Stimulated activated CD8-positive, alpha-beta memory T cell treated with anti-CD3 and anti-CD28 coated beads, Interleukin-12 subunit alpha, Interleukin-12 subunit beta, amount 100 ng/mL, for 24 hours (primary cell): ENCODE data around the gene PTPRJ.
"Not testable (repeated sequence)": the region's sequence is repeated elsewhere in the genome, so short reads cannot be mapped to it uniquely, and the experiment has no call there.

Experiments used
- DNase-seq: peaks from one replicate; pipeline ENCODE4 v3.0.0-alpha.2; 2020; ENCODE audit errors: extremely low read depth

The PTPRJ gene

DNA sequence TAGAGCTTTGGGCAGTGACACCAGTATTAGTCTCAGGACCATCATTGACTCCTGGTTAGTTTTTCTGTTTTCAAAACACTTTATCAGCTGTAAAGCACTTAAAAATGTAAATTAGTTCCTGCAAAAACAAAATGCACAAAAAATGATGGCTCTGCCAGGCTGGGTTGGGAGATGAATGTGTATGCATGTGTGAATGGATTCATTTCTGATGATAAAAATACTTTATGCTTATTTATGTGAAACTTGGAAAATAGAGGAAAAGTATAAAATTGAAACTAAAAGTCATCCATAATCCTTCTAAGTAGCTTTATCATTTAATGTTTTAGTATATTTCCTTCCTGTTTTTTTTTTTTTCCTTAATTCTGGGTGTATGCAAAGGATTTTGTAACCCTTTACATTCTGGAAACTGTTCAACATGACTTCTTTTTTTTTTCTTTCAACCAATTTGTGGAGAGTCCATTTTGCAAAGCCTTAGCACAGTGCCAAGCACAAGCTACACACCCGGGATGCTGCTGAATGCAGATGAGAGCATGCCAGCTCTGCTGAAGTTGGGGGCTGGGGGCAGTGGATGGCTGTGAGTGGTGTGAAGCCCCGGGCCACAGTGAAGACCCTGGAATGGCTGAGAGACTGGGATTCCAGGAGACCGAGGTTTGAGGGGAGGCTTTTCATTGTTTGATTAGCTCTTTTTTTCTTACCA is 37.6 kb downstream of the PTPRJ start:
- no peak for DNase-seq

DNA sequence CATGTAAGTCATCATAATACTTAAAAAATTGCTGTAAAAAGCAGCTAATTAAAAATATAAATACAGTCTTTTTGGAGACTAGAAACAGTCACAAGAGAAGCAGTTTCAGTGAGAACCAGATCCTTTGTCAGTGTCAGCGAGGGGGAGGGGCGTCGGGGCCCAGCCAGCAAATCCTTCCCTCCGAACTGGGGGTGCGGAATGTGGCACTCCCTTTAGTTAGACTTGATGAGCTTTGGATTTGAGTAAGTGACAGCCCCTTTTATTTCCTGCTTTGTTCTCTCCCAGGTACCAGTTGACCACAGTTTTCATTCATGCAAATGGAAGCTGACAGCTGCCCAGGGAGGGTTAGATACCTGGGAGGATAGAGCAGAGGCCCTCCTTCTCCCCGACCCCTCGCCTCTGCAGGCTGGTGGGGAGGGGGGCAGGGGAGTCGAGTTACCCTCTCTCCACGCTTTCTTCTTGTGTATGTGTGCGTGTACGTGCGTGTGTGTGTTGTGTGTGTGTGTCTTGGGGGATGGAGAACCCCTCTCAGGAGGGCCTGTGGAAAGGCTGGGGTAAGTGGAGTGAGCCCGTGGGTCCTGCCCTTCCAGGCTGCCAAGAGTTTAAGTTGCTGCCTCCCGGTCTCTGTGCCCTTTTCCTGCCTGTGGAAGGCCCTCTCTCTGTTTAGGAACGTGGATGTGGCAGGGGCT is 38.3 kb downstream of the PTPRJ start:
- no peak for DNase-seq

DNA sequence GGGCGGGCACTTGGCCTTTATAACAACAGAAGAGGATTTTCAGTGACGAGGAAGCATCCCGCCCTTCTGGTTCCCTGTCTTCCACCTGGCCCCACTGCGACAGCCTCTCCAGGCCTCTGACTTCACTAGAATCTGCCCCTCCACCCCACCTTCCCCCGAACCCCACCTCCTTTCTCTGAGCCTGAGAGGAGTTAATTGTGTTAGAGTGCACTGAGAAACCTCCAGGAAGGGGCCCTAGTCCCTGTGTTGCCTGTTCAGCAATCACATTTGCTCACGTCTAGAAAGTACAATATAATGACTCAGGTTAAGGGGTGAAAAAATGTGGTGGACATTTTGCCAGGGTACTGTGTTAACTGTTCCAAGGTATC is 38.8 kb downstream of the PTPRJ start:
- DNase-seq: no peak

DNA sequence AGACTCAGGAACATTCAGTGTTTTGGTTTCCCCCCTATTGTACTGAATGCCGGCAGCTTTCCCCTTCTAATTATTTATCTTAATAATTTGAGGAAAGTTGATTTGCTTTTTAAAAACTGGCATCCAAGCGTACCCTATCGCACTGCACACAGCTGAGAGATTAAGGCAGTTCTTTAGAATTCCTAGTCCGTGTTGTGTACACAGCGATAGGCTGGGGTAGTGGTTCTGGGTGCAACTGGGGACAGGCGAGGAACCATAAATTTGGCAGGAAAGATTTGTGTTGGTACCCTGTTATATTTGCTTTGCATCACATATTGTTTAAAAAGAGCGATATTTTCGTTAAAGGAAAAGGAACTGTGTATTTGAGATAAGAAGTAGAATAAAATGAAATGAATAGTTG is 39.2 kb downstream of the PTPRJ start:
- DNase-seq: no peak

DNA sequence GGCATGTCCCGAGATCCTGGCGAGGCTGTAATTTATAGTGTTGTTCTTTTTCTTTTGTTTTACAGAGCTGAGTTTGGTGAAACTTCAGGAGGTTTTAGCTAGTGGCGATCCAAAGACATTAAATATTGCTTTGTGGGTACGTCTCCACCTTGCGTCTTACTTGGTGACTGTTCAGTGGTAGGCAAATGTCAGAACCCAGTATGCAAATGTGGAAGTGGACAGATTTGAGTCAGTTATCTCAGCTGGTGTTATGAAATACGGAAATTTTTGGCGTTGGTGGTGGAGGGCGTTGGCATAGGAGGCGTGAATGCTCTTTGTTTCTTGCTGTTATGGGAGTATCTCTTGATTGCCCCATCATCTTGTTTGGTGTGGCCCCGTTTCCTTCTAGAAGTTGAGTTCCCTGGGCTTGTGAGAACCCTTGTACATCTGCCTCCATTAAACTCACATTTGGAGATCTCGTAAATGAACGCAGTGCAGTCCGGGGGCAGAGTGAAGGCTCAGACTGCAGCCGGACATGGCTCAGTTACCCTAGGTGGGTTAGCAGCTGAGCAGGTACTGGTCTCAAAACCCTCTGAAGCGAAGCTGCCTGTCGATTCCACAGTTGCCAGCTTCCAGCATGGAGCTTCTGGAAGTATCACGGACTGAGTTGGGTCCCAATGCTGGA is 39.9 kb downstream of the PTPRJ start:
- DNase-seq: no peak

DNA sequence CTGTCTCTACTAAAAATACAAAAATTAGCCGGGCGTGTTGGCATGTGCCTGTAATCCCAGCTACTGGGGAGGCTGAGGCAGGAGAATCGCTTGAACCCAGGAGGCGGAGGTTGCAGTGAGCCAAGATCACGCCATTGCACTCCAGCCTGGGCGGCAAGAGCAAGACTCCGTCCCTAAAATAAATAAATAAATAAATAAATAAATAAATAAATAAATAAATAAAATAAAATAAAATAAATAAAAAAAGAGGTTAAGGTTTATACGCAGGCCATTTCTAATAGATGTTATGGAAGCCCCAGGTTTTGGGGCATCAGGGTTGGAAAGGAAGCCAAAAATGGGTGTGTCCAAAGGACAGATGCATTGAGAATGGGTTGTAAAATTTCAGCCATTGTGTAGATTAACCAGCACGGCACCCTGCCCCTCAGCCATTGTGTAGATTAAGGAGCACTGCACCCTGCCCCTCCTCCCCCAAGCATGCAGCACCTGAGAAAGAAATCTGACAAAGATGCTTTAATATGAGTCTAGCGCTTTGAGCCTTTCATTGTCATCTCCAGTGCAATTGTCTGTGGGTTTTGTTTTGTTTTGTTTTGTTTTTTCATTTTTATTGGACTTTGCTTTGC is 41.0 kb downstream of the PTPRJ start:
- not testable (repeated sequence) for DNase-seq

DNA sequence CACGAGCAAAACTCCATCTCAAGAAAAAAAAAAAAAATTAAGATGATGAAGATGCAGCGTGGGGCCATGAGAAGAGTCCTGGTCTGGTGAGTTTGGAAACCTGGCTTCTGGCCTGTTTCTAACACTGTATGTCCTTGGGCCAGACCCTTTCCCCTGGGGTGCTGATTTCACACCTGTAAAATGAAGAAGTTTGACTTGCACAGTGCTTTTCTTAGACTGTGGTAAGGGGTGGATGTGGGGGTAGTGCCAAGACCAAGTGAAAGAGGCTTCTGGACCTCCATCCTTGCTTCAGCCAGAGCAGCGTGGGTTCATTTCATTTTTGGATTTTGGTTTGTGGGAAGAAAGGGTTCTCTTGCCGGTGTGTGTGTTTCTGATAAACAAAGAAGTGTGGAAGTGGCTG is 42.1 kb downstream of the PTPRJ start:
- no peak for DNase-seq

DNA sequence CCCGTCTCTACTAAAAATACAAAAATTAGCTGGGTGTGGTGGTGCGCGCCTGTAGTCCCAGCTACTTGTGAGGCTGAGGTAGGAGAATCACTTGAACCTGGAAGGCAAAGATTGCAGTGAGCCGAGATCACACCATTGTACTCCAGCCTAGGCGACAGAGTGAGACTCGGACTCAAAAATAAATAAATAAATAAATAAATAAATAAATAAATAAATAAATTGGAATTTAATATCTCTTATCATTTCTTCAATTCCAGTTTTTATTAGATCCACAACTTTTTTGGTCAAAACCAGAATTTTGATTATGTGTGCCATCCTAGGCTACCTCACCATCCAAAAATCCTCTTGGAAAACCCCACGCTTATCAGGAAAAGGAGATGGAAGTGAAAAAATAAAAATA is 43.2 kb downstream of the PTPRJ start:
- DNase-seq: not testable (repeated sequence)

DNA sequence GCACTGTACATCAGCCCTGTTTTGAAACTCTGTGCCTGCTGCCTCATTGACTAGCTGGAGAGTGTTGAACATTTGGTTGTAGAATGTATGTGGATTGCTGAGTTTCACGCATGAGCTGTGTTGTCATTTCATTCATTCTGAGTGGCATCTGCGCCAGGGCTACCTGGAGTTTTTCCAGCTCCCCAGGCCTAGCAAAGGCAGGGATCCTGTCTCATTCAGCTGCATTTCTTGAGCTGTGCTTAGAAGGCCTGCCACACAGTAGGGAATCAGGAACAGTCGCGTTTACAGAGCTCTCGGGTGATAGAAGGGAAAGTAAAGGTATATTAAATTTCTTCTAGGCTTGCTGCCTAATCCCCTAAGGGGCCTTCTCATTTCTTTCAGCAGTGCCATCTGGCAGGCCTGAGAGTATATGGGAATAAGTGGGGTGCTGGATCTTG is 44.3 kb downstream of the PTPRJ start:
- DNase-seq: no peak

DNA sequence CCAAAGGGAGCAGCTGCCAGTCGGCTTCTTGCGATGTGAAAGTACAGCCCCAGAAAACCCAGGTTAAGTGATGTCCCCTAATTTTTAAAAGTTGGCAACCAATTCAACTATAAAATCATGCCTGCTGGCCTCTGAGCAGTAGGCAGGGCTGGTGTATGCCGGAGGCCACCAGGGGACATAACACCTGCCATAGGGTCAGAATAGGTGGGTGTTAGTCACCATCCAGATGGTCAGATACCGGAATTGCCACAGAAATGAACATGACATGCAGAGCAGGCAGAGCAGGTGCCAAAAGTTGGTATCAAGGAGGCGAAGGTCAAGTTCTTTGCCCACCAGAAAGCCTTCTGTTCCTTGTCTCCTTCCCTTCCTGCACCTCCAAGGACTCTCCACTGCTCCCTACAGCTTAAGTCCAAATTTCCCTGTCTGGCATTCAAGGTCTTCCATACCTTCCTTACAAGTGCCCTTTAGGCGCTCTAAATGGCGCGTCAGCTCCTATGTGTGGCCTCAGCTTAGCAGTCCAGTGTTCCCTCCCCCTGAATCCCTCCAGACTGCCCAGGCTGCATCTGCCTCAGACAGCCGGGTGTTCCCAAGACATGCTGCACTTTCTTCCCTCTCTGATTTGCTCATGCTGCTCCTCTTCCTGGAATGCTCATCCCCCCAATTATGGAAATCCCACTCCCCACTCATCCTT is 45.1 kb downstream of the PTPRJ start:
- DNase-seq: no peak

DNA sequence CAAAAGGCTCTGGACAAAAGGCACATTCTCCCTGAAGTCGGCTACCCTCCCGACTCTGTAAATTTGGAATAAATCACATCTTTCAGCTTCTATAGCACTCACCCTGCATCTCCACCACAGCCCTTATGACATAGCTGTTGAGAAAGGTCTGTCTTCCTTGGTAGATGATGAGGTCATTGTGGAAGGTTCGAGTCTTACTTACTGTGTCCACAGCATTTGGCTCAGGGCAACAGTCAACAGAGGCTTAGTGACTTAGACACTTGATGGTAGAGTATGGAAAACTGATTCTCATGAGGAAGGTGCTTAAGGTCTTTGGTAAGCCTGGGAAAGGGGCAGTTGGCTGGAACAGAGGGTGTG is 45.6 kb downstream of the PTPRJ start:
- DNase-seq: no peak

DNA sequence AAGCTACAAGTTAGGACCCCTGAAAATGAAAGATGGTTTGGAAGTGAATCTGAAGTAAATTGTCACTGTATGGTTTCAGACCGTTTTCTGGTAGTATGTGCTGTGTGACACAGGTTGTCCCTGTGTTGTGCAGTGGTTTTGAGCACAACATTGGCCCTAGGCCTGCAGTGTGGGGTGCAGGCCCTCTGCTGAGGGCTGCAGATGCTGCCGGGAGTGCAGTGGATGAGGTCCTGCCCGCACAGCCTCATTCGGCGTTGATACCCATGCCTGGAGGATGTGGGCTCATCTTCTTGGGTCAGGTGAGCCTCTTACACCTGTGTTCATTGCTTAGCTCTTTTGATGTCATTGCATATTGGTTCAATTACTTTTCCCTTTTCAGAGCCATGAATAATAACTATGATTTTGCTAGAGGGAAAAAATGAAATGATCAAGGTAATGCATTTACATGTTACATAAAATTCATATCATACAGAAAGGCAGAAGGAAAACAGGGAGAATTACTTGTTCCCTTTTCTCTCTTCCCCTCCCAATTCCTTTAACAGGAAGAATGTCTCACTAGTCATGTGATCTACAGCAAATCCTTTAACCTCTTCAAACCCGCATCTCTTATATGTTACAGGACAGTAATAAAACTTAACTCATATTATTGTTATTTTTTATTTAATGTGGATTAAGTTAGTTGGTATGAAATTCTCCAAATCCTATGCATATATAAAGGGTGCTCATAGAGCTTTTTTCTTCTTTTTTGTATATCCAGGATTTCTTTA is 48.7 kb downstream of the PTPRJ start:
- DNase-seq: no peak

DNA sequence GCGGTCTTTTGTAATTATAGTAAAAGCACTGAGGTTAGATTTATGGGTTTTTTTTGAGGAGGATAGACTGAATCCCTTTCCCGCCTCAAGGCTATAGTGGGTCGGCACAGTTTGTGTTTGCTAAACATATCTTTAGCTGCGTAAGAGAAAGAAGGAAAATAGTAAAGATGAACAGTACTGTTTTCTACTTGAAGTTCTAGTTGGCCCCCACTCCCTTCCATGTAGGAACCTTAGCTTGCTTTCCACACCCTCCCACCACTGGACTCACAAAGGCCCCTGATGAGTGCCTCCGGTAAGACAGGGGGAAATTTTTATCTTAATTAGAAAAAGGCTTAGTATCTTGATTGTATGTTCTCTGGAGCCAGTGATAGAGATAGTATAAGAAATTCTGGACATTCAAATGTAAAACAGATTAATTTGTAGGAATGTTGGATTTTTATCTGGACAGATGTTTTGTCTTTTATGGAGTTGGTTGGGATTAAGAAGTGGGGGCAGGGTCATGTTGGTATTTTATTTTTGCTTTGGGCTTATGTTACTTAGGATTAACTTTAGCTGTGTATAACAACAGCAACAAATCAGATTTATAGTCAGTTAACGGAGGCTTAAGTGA is 49.4 kb downstream of the PTPRJ start:
- no peak for DNase-seq

DNA sequence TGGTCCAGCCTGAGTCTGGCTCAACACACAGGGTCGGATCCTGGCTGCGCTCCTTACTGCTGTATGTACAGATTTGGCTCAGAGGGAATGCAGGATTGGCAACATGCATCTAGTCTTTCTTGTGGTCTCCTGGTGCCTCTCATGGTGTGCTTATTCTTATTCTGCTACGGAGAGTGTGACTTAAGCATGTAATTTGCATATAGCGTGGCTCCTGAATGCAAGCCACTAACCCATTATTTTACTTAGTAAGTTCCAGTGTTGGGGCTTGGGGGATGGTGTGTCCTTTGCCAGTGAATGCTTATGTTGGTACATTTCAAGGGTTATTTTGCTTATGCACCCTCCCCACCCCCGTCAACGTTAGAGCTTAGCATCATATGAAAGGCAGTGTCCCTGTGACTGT is 51.2 kb downstream of the PTPRJ start:
- DNase-seq: no peak

DNA sequence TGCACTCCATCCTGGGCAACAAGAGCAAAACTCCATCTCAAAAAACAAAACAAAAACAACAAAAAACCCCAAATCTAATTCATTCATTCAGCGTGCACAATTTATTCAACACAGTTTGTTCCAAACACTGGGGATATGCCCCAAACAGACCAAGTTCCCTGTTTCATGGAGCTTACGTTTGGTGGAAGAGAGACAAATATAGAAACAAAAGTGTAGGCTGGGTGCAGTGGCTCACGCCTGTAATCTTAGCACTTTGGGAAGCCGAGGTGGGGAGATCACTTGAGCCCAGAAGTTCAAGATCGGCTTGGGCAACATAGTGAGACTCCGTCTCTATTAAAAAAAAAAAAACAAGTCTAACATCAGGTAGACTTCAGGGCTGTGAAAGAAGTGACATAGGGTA is 52.4 kb downstream of the PTPRJ start:
- no peak for DNase-seq

DNA sequence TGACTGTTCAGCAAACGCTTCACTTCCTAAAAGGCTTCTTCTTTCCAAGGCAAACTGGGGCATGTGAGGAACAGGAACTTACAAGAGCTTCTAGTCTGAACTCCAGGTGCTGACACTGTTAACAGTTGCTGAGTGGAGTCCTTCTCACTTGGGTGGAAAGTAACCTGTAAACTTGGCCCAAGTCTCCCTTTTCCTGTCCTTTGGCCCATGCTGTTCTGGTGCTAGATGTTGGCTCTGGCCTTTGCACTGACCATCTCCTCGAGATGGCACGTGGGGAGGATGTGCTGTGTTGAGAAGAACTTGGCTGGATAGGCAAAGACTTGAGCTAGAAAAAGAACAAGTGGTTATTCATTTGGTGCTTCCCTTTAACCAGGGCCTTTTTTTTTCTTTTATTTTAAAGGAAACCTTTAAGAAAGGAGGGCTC is 53.6 kb downstream of the PTPRJ start:
- no peak for DNase-seq

DNA sequence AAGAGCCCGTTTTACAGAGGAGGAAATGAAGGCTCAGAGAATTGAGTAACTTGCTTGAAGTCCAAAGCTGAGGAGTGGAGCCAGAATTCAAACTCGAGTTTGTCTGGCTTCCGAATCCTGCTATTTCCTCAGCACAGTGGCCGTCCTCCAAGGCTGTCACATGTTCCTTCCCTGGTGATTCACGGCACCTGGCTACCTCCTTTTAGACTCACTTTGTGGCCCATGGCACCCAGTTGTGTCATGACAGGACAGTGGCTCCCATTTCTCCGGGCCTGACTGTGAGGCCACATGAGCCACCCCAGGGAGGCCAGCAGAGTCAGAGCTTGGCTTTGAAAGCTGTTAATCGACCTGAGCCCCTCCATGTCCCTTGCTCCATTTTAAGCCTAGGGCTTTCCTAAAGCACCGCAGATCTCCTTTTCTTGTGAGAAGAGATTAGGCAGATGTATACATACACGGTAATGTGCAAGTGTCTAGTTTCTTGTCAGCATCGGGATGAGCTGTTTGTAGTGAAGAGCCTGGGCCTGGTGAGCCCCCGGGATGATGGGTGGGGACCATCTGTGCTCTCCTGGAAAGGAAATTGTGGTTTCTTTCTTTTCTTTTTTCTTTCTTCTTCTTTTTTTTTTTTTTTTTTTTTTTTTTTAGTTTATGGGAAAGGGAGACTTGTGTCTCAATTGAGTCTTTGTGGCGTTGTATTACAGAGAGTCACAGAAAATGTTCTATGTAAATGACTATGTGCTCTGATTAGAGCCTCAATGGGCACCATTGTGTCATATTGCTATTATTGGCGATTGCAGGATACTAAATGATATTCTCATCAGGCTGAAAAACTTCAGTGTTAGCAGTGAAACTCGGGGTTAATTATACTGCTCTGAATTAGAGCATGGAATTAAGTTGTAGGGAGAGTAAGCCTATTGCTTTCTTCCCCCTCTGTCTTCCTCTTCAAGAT is 54.8 kb downstream of the PTPRJ start:
- DNase-seq: no peak

DNA sequence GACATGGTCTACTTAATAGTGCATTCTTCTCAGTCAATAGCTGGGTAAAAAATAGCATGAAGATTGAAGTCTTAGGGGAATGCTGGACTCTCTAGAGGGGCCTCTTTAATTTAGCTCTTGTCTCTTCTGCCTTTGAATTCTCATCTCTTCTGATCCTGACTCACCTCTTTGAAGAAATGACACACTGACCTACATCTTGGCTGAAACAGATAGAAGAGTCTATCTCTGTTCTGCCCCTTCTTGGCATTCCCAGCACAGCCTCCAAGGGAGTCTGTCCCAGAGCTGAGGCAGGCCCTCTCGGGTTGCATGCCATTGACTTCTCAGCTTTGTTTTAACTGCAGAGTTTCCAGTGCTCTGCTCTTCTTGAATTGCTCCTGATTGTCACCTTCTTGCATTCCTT is 55.7 kb downstream of the PTPRJ start:
- DNase-seq: no peak

DNA sequence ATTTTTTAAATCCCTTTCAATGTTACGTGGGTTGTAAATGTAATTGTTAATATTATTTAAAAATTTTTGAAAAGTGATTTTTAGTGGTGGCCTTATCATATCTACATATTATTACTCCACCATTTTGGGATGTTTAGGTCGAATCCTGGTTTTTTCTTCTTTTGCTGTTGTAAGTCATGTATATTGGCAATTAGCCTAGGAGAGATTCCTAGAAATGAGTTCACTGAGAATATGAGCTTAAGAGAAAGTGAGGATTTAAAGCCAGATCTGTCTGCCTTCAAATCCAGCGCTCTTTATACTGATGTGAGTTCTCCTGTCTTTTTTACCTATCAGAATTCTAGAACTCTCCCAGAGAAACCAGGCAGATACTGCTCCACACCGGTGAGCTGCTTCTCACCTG is 56.1 kb downstream of the PTPRJ start:
- no peak for DNase-seq
